ENCODE results near the gene WDR53. TPM values are rescaled to one million over a fixed set of nuclear protein-coding genes. Genes with fewer than 3 reads are reported as not detected.
"Not testable (repeated sequence)": the region's sequence is repeated elsewhere in the genome, so short reads cannot be mapped to it uniquely, and the experiment has no call there.

Gene WDR53
- total RNA-seq, 1 donor from 2014 or later = 13.5 TPM

- Histone ChIP-seq H3K27ac (no peak overlapping the region), H3K4me3 (no peak overlapping the region), H3K4me1 (no peaks in the 10 kb centered on the region), H3K27me3 (no peaks in the 10 kb centered on the region), H3K9me3 (no peaks in the 10 kb centered on the region), H3K36me3 (no peaks in the 10 kb centered on the region)
- DNase-seq (ENCODE audit: extremely low spot score in 2 of 2) = no peak
- intact Hi-C loops (cut with DNase I) = no loop called here
- no peak for TF ChIP-seq POLR2A (IDR thresholded peaks at IDR 0.05)
- TF ChIP-seq CTCF (IDR thresholded peaks at IDR 0.05) = no peak
Observed at GRCh38 chr3:196600359-196600758, 32.0 kb upstream of the WDR53 start.

- TF ChIP-seq CTCF (IDR thresholded peaks at IDR 0.05) (no peak), POLR2A (IDR thresholded peaks at IDR 0.05) (no peak), POLR2AphosphoS5 (IDR thresholded peaks at IDR 0.05; ENCODE audit: insufficient read depth in 1 of 2, low read depth in 1 of 2) (no peak)
- no peaks in the 10 kb centered on the region for H3K9me3 ChIP-seq
- no peak overlapping the region for H3K4me3 ChIP-seq
- no peak for DNase-seq (ENCODE audit: extremely low spot score in 2 of 2)
- H3K36me3 ChIP-seq = no peaks in the 10 kb centered on the region
- H3K27me3 ChIP-seq = no peaks in the 10 kb centered on the region
- intact Hi-C loops (cut with DNase I) = no loop called here
- no peak overlapping the region for H3K27ac ChIP-seq
- no peaks in the 10 kb centered on the region for H3K4me1 ChIP-seq
Observed at GRCh38 chr3:196599734-196600128, 31.4 kb upstream of the WDR53 start.

GRCh38 chr3:196597971-196598733 is 29.8 kb upstream of the WDR53 start:
- H3K36me3 ChIP-seq; DNase-seq (ENCODE audit: extremely low spot score in 2 of 2); intact Hi-C loops (cut with DNase I): not testable (repeated sequence)

GRCh38 chr3:196596355-196596754 is 28.0 kb upstream of the WDR53 start:
- DNase-seq (ENCODE audit: extremely low spot score in 2 of 2) = no peak
- Histone ChIP-seq H3K27me3 (no peaks in the 10 kb centered on the region), H3K36me3 (no peaks in the 10 kb centered on the region), H3K9me3 (no peaks in the 10 kb centered on the region), H3K4me3 (no peak overlapping the region), H3K4me1 (no peaks in the 10 kb centered on the region), H3K27ac (no peak overlapping the region)
- intact Hi-C loops (cut with DNase I) = no loop called here
- no peak for TF ChIP-seq CTCF (IDR thresholded peaks at IDR 0.05)
- TF ChIP-seq POLR2AphosphoS5 (IDR thresholded peaks at IDR 0.05; ENCODE audit: insufficient read depth in 1 of 2, low read depth in 1 of 2) = no peak
- no peak for TF ChIP-seq POLR2A (IDR thresholded peaks at IDR 0.05)

More at GRCh38 chr3:196597971-196598733, 29.8 kb upstream of the WDR53 start:
- H3K4me1 ChIP-seq, H3K27me3 ChIP-seq, H3K27ac ChIP-seq, H3K9me3 ChIP-seq: not testable (repeated sequence)
- H3K4me3 ChIP-seq = peak overlapping the region in 1 of 2 donors; percentile 19

GRCh38 chr3:196590279-196590678 is 21.9 kb upstream of the WDR53 start:
- Histone ChIP-seq H3K27me3 (no peaks in the 10 kb centered on the region), H3K4me1 (no peaks in the 10 kb centered on the region), H3K4me3 (no peak overlapping the region), H3K27ac (no peak overlapping the region), H3K36me3 (no peaks in the 10 kb centered on the region), H3K9me3 (no peaks in the 10 kb centered on the region)
- intact Hi-C loops (cut with DNase I) = no loop called here
- no peak for DNase-seq (ENCODE audit: extremely low spot score in 2 of 2)
- TF ChIP-seq CTCF (IDR thresholded peaks at IDR 0.05) (no peak), POLR2AphosphoS5 (IDR thresholded peaks at IDR 0.05; ENCODE audit: insufficient read depth in 1 of 2, low read depth in 1 of 2) (no peak), POLR2A (IDR thresholded peaks at IDR 0.05) (no peak)
